Prostate gland (tissue), 2 donors: ENCODE measurements around the gene UBP1. TPM values are rescaled to one million over a fixed set of nuclear protein-coding genes. Genes with fewer than 3 reads are reported as not detected.
"Not testable (repeated sequence)": the region's sequence is repeated elsewhere in the genome, so short reads cannot be mapped to it uniquely, and the experiment has no call there.

Experiments
- DNase-seq: peaks from one replicate; pipeline ENCODE4 v3.0.0-alpha.2; 2019; ENCODE audit warnings: low spot score
- H3K27ac ChIP-seq, 2 donors: fragments of 200-600 bp; sonication (generic); 2 replicates each; pipeline ENCODE4 v1.5.1; 2017 to 2019
- H3K27me3 ChIP-seq: fragments of 200-600 bp; sonication (generic); replicated peaks from 2 replicates; pipeline ENCODE4 v1.5.1; 2019; ENCODE audit not compliant: insufficient read depth
- H3K36me3 ChIP-seq, 2 donors: fragments of 200-600 bp; sonication (generic); 1 replicate in 1 of 2; 2 replicates in 1 of 2; pipeline versions ENCODE4 v1.5.1 to v1.8.1; 2017 to 2019
- H3K4me1 ChIP-seq: fragments of 200-600 bp; sonication (generic); replicated peaks from 2 replicates; pipeline ENCODE4 v1.5.1; 2019
- H3K4me3 ChIP-seq, 2 donors: fragments of 200-600 bp; sonication (generic); 2 replicates each; pipeline ENCODE4 v1.5.1; 2017 to 2019
- H3K9me3 ChIP-seq: fragments of 200-600 bp; sonication (generic); 2 replicates; pipeline ENCODE4 v1.5.1; 2017
- CTCF ChIP-seq, 4 experiments: fragments of 200-600 bp in 2 of 4; fragments of 450-650 bp in 2 of 4; sonication (generic) in 2 of 4; IDR thresholded peaks; 1 replicate in 3 of 4; 2 replicates in 1 of 4; pipeline ENCODE4 v1.5.1; 2016 to 2019; ENCODE audit warnings: antibody characterized with exemption in 4 of 4, mild to moderate bottlenecking in 2 of 4, moderate library complexity in 2 of 4
- POLR2A ChIP-seq: fragments of 450-650 bp; IDR thresholded peaks from one replicate; pipeline ENCODE4 v1.6.1; 2016; ENCODE audit warnings: antibody characterized with exemption, mild to moderate bottlenecking
- POLR2AphosphoS5 ChIP-seq: sonication (generic); formaldehyde crosslinking; IDR thresholded peaks from one replicate; pipeline ENCODE4 v1.6.1; 2017; ENCODE audit warnings: antibody characterized with exemption
- WGBS: methylation state at CpG from one replicate; pipeline ENCODE4 v1.1.5; 2018; 5-methylcytosine and 5-hydroxymethylcytosine counted together
- intact Hi-C: fragments of 100-400 bp; cut with DNase I; formaldehyde crosslinking; loops from one replicate; pipeline ENCODE4 v1.14.2; 2022
- total RNA-seq, 2 donors: library from RNA; depleted of rRNA; stranded (reverse); fragments of >200 nt; gene quantifications; one replicate each; pipeline ENCODE4 v1.1.0, GENCODE V29; 2016

Gene UBP1
- total RNA-seq, 2 donors from 2014 or later: 52.3 to 57.2 TPM

- no peak overlapping the region for H3K4me3 ChIP-seq
- H3K27ac ChIP-seq: no peak overlapping the region
- H3K9me3 ChIP-seq: no peaks in the 10 kb centered on the region
- WGBS: 95% methylated on average over 10 of the region's 10 CpGs
- H3K27me3 ChIP-seq: no peaks in the 10 kb centered on the region
- DNase-seq: no peak
- no peaks in the 10 kb centered on the region for H3K4me1 ChIP-seq
- intact Hi-C loops: no loop called here
- TF ChIP-seq POLR2AphosphoS5: no peak
- no peak for TF ChIP-seq POLR2A
- no peak for TF ChIP-seq CTCF (IDR thresholded peaks at IDR 0.05)
- no peaks in the 10 kb centered on the region for H3K36me3 ChIP-seq
These were observed 15.4 kb downstream of the UBP1 start for GRCh38 chr3:33424606-33425452.

- no peaks in the 10 kb centered on the region for H3K27me3 ChIP-seq
- DNase-seq: no peak
- no peaks in the 10 kb centered on the region for H3K9me3 ChIP-seq
- no peaks in the 10 kb centered on the region for H3K4me1 ChIP-seq
- H3K4me3 ChIP-seq: no peak overlapping the region
- 100% methylated on average over 2 of the region's 2 CpGs for WGBS
- no peaks in the 10 kb centered on the region for H3K36me3 ChIP-seq
- TF ChIP-seq CTCF (IDR thresholded peaks at IDR 0.05): no peak
- no peak for TF ChIP-seq POLR2A
- TF ChIP-seq POLR2AphosphoS5: no peak
- H3K27ac ChIP-seq: no peak overlapping the region
- intact Hi-C loops: no loop called here
These were observed 19.2 kb downstream of the UBP1 start for GRCh38 chr3:33420966-33421365.

- WGBS: 95% methylated on average over 1 of the region's 1 CpG
- intact Hi-C loops: no loop called here
- DNase-seq: no peak
- H3K27ac ChIP-seq: no peak overlapping the region
- no peaks in the 10 kb centered on the region for H3K27me3 ChIP-seq
- no peak overlapping the region for H3K4me3 ChIP-seq
- no peaks in the 10 kb centered on the region for H3K4me1 ChIP-seq
- TF ChIP-seq CTCF (IDR thresholded peaks at IDR 0.05): no peak
- TF ChIP-seq POLR2A: no peak
- TF ChIP-seq POLR2AphosphoS5: no peak
- H3K9me3 ChIP-seq: no peaks in the 10 kb centered on the region
- H3K36me3 ChIP-seq: no peaks in the 10 kb centered on the region
These were observed 20.3 kb downstream of the UBP1 start for GRCh38 chr3:33419948-33420347.

GRCh38 chr3:33417066-33417673 is 23.0 kb downstream of the UBP1 start:
- intact Hi-C loops: no loop called here
- no peak for DNase-seq
- no peaks in the 10 kb centered on the region for H3K9me3 ChIP-seq
- 83% methylated on average over 3 of the region's 3 CpGs for WGBS
- H3K27me3 ChIP-seq: no peaks in the 10 kb centered on the region
- TF ChIP-seq POLR2A (no peak), CTCF (IDR thresholded peaks at IDR 0.05) (no peak), POLR2AphosphoS5 (no peak)
- no peak overlapping the region for H3K27ac ChIP-seq
- no peaks in the 10 kb centered on the region for H3K4me1 ChIP-seq
- H3K36me3 ChIP-seq: no peaks in the 10 kb centered on the region
- no peak overlapping the region for H3K4me3 ChIP-seq

GRCh38 chr3:33410816-33411215 is 29.4 kb downstream of the UBP1 start:
- DNase-seq, H3K4me3 ChIP-seq, intact Hi-C loops, H3K4me1 ChIP-seq, H3K27me3 ChIP-seq, H3K36me3 ChIP-seq, H3K9me3 ChIP-seq, H3K27ac ChIP-seq: not testable (repeated sequence)
- WGBS: 89% methylated on average over 3 of the region's 3 CpGs
